Neural cell (in vitro differentiated cells): ENCODE data around the gene VWA3B.

ENCODE experiments used
- EP300 ChIP-seq: fragments of 450-650 bp; conservative IDR thresholded peaks from 2 replicates; pipeline ENCODE4 v1.6.1; 2014; ENCODE audit warnings: antibody characterized with exemption, mild to moderate bottlenecking, moderate library complexity; ENCODE audit not compliant: poor library complexity, severe bottlenecking
- EZH2 ChIP-seq: fragments of 200-600, 300-800 bp; shearing (Covaris generic), sonication (generic); IDR thresholded peaks from 2 replicates; pipeline ENCODE4 v1.6.1; 2014; ENCODE audit warnings: antibody characterized with exemption, low read length, borderline replicate concordance, mild to moderate bottlenecking; ENCODE audit not compliant: insufficient read depth, poor library complexity, severe bottlenecking
- MXI1 ChIP-seq: fragments of 450-650 bp; conservative IDR thresholded peaks from 2 replicates; pipeline ENCODE4 v1.6.1; 2014; ENCODE audit warnings: antibody characterized with exemption, mild to moderate bottlenecking; ENCODE audit not compliant: poor library complexity, severe bottlenecking
- POLR2AphosphoS5 ChIP-seq: IDR thresholded peaks from 2 replicates; pipeline ENCODE4 v1.6.1; 2012
- RAD21 ChIP-seq: fragments of 450-650 bp; conservative IDR thresholded peaks from 2 replicates; pipeline ENCODE4 v1.6.1; 2014; ENCODE audit warnings: antibody characterized with exemption, mild to moderate bottlenecking, moderate library complexity
- SMC3 ChIP-seq: fragments of 450-650 bp; conservative IDR thresholded peaks from 2 replicates; pipeline ENCODE4 v1.6.1; 2014; ENCODE audit warnings: antibody characterized with exemption, mild to moderate bottlenecking, moderate library complexity; ENCODE audit not compliant: poor library complexity
- TAF1 ChIP-seq: IDR thresholded peaks from 2 replicates; pipeline ENCODE4 v1.6.1; 2012; ENCODE audit warnings: low read depth
- TF ChIP-seq, protein P1 (sequence below): fragments of 450-650 bp; IDR thresholded peaks from 2 replicates; pipeline ENCODE4 v1.5.1; 2014; ENCODE audit warnings: antibody characterized with exemption, mild to moderate bottlenecking, moderate library complexity; ENCODE audit not compliant: poor library complexity, severe bottlenecking
- TF ChIP-seq, protein P2 (sequence below): IDR thresholded peaks from 2 replicates; pipeline ENCODE4 v1.6.1; 2012; ENCODE audit warnings: borderline replicate concordance

DNA sequence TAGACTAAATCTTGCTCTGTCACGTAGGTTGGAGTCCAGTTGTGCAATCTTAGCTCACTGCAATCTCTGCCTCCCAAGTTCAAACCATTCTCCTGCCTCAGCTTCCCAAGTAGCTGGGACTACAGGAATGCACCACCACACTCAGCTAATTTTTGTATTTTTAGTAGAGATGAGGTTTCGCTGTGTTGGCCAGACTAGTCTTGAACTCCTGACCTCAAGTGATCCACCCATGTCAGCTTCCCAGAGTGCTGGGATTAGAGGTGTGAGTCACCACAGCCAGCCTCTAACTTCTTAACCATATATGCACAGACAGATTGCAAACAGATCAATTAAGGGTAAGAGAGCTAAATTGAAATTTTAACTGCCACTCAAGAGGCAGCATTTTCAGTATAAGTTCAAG is 237.2 kb downstream of the VWA3B start:
- no peak for TF ChIP-seq POLR2AphosphoS5
- TF ChIP-seq, protein P1, sequence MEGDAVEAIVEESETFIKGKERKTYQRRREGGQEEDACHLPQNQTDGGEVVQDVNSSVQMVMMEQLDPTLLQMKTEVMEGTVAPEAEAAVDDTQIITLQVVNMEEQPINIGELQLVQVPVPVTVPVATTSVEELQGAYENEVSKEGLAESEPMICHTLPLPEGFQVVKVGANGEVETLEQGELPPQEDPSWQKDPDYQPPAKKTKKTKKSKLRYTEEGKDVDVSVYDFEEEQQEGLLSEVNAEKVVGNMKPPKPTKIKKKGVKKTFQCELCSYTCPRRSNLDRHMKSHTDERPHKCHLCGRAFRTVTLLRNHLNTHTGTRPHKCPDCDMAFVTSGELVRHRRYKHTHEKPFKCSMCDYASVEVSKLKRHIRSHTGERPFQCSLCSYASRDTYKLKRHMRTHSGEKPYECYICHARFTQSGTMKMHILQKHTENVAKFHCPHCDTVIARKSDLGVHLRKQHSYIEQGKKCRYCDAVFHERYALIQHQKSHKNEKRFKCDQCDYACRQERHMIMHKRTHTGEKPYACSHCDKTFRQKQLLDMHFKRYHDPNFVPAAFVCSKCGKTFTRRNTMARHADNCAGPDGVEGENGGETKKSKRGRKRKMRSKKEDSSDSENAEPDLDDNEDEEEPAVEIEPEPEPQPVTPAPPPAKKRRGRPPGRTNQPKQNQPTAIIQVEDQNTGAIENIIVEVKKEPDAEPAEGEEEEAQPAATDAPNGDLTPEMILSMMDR, result no peak
- no peak for TF ChIP-seq RAD21
- TF ChIP-seq EZH2, result no peak
- no peak for TF ChIP-seq SMC3
- TF ChIP-seq EP300, result no peak
- TF ChIP-seq, protein P2, sequence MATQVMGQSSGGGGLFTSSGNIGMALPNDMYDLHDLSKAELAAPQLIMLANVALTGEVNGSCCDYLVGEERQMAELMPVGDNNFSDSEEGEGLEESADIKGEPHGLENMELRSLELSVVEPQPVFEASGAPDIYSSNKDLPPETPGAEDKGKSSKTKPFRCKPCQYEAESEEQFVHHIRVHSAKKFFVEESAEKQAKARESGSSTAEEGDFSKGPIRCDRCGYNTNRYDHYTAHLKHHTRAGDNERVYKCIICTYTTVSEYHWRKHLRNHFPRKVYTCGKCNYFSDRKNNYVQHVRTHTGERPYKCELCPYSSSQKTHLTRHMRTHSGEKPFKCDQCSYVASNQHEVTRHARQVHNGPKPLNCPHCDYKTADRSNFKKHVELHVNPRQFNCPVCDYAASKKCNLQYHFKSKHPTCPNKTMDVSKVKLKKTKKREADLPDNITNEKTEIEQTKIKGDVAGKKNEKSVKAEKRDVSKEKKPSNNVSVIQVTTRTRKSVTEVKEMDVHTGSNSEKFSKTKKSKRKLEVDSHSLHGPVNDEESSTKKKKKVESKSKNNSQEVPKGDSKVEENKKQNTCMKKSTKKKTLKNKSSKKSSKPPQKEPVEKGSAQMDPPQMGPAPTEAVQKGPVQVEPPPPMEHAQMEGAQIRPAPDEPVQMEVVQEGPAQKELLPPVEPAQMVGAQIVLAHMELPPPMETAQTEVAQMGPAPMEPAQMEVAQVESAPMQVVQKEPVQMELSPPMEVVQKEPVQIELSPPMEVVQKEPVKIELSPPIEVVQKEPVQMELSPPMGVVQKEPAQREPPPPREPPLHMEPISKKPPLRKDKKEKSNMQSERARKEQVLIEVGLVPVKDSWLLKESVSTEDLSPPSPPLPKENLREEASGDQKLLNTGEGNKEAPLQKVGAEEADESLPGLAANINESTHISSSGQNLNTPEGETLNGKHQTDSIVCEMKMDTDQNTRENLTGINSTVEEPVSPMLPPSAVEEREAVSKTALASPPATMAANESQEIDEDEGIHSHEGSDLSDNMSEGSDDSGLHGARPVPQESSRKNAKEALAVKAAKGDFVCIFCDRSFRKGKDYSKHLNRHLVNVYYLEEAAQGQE, result no peak
- TF ChIP-seq MXI1, result no peak
- no peak for TF ChIP-seq TAF1
